Stimulated activated naive B cell treated with anti-CD40 and anti-IgM and Interleukin-4, amounts not matched to agents 10 μg/mL and 1 μg/mL and 100 μg/mL, for 72 hours (primary cell): ENCODE data around the gene JPH2.
"Not testable (repeated sequence)": the region's sequence is repeated elsewhere in the genome, so short reads cannot be mapped to it uniquely, and the experiment has no call there.

Experiments
- ATAC-seq, 2 donors: fragments of 150-1000 bp; cut with Tn5 transposase; replicated peaks; 2 replicates each; pipeline ENCODE4 v1.10.0; 2021; ENCODE audit warnings: moderate library complexity in 1 of 2
- DNase-seq: peaks from one replicate; pipeline ENCODE4 v3.0.0; 2021
- H3K27ac Mint-ChIP-seq: one replicate; pipeline ENCODE4 v1.8.0; 2022; ENCODE audit warnings: mild to moderate bottlenecking, mixed read lengths
- H3K27me3 Mint-ChIP-seq, 2 donors: one replicate each; pipeline ENCODE4 v1.8.0; 2022; ENCODE audit warnings: mixed read lengths in 2 of 2
- H3K36me3 Mint-ChIP-seq, 2 donors: one replicate each; pipeline ENCODE4 v1.8.0; 2022; ENCODE audit warnings: mixed read lengths in 2 of 2, mild to moderate bottlenecking in 1 of 2
- H3K4me1 Mint-ChIP-seq, 2 donors: one replicate each; pipeline ENCODE4 v1.8.0; 2022; ENCODE audit warnings: mixed read lengths in 2 of 2, mild to moderate bottlenecking in 1 of 2
- H3K4me3 Mint-ChIP-seq, 2 donors: one replicate each; pipeline ENCODE4 v1.8.0; 2022; ENCODE audit warnings: mild to moderate bottlenecking in 2 of 2, mixed read lengths in 2 of 2, moderate library complexity in 1 of 2
- H3K9me3 Mint-ChIP-seq, 2 donors: one replicate each; pipeline ENCODE4 v1.8.0; 2022; ENCODE audit warnings: mixed read lengths in 2 of 2, mild to moderate bottlenecking in 1 of 2

JPH2 gene

GRCh38 chr20:44142413-44142812, 44.6 kb downstream of the JPH2 start:
- ATAC-seq (no peak), DNase-seq (no peak)
- Mint-ChIP-seq H3K27me3 (peaks cover 37 to 55% of the 10 kb centered on the region in 2 donors), H3K27ac (no peak overlapping the region), H3K36me3 (no peaks in the 10 kb centered on the region), H3K4me1 (no peaks in the 10 kb centered on the region), H3K4me3 (no peak overlapping the region), H3K9me3 (no peaks in the 10 kb centered on the region)

- Mint-ChIP-seq H3K27ac (no peak overlapping the region), H3K27me3 (peaks cover 37 to 56% of the 10 kb centered on the region in 2 donors), H3K4me3 (no peak overlapping the region), H3K36me3 (no peaks in the 10 kb centered on the region), H3K9me3 (no peaks in the 10 kb centered on the region), H3K4me1 (no peaks in the 10 kb centered on the region)
- ATAC-seq (no peak), DNase-seq (no peak)
These were observed 45.1 kb downstream of the JPH2 start for GRCh38 chr20:44141873-44142272.

- DNase-seq (no peak), ATAC-seq (no peak)
- Mint-ChIP-seq H3K36me3 (no peaks in the 10 kb centered on the region), H3K4me3 (no peak overlapping the region), H3K4me1 (peaks cover 8 to 11% of the 10 kb centered on the region in 2 donors), H3K27me3 (peaks cover 42 to 50% of the 10 kb centered on the region in 2 donors), H3K9me3 (no peaks in the 10 kb centered on the region), H3K27ac (no peak overlapping the region)
These were observed 48.1 kb downstream of the JPH2 start for GRCh38 chr20:44138867-44139266.

GRCh38 chr20:44137266-44137801, 49.7 kb downstream of the JPH2 start:
- DNase-seq (no peak), ATAC-seq (no peak)
- Mint-ChIP-seq H3K4me3 (no peak overlapping the region), H3K36me3 (peaks cover 0 to 1% of the 10 kb centered on the region in 2 donors), H3K9me3 (no peaks in the 10 kb centered on the region), H3K27ac (no peak overlapping the region), H3K4me1 (peaks cover 8 to 11% of the 10 kb centered on the region in 2 donors), H3K27me3 (peaks cover 33 to 38% of the 10 kb centered on the region in 2 donors)

- H3K27me3 Mint-ChIP-seq: peaks cover 32 to 37% of the 10 kb centered on the region in 2 donors
- H3K9me3 Mint-ChIP-seq: peaks cover 0 to 1% of the 10 kb centered on the region in 2 donors
- no peak overlapping the region for H3K4me3 Mint-ChIP-seq
- peaks cover 0 to 1% of the 10 kb centered on the region in 2 donors for H3K36me3 Mint-ChIP-seq
- ATAC-seq: no peak
- no peak for DNase-seq
- no peak overlapping the region for H3K27ac Mint-ChIP-seq
- peaks cover 8 to 11% of the 10 kb centered on the region in 2 donors for H3K4me1 Mint-ChIP-seq
These were observed 50.3 kb downstream of the JPH2 start for GRCh38 chr20:44136579-44137265.

- peaks cover 0 to 1% of the 10 kb centered on the region in 2 donors for H3K9me3 Mint-ChIP-seq
- H3K36me3 Mint-ChIP-seq: peaks cover 0 to 1% of the 10 kb centered on the region in 2 donors
- no peak for DNase-seq
- H3K27me3 Mint-ChIP-seq: peaks cover 29 to 30% of the 10 kb centered on the region in 2 donors
- H3K4me1 Mint-ChIP-seq: peaks cover 8 to 11% of the 10 kb centered on the region in 2 donors
- peak; percentile 45 to 52 for ATAC-seq
- H3K4me3 Mint-ChIP-seq: no peak overlapping the region
- H3K27ac Mint-ChIP-seq: no peak overlapping the region
These were observed 51.4 kb downstream of the JPH2 start for GRCh38 chr20:44135417-44136204.

- no peak overlapping the region for H3K4me3 Mint-ChIP-seq
- H3K4me1 Mint-ChIP-seq: peaks cover 8 to 11% of the 10 kb centered on the region in 2 donors
- DNase-seq (peak; percentile 12), ATAC-seq (peak; percentile 94 to 96)
- no peak overlapping the region for H3K27ac Mint-ChIP-seq
- peaks cover 26 to 27% of the 10 kb centered on the region in 2 donors for H3K27me3 Mint-ChIP-seq
- H3K36me3 Mint-ChIP-seq: peaks cover 0 to 1% of the 10 kb centered on the region in 2 donors
- peaks cover 0 to 1% of the 10 kb centered on the region in 2 donors for H3K9me3 Mint-ChIP-seq
These were observed 52.0 kb downstream of the JPH2 start for GRCh38 chr20:44135012-44135412.

GRCh38 chr20:44133424-44133823, 53.6 kb downstream of the JPH2 start:
- peaks cover 8 to 11% of the 10 kb centered on the region in 2 donors for H3K4me1 Mint-ChIP-seq
- no peak overlapping the region for H3K4me3 Mint-ChIP-seq
- H3K36me3 Mint-ChIP-seq: peaks cover 0 to 1% of the 10 kb centered on the region in 2 donors
- DNase-seq: no peak
- H3K27me3 Mint-ChIP-seq: peaks cover 13 to 23% of the 10 kb centered on the region in 2 donors
- peaks cover 0 to 1% of the 10 kb centered on the region in 2 donors for H3K9me3 Mint-ChIP-seq
- no peak overlapping the region for H3K27ac Mint-ChIP-seq
- no peak for ATAC-seq

GRCh38 chr20:44131704-44132103, 55.3 kb downstream of the JPH2 start:
- H3K4me3 Mint-ChIP-seq: no peak overlapping the region
- ATAC-seq (no peak), DNase-seq (no peak)
- peaks cover 0 to 1% of the 10 kb centered on the region in 2 donors for H3K9me3 Mint-ChIP-seq
- H3K4me1 Mint-ChIP-seq: peaks cover 8 to 11% of the 10 kb centered on the region in 2 donors
- H3K36me3 Mint-ChIP-seq: peaks cover 0 to 1% of the 10 kb centered on the region in 2 donors
- peaks cover 0 to 24% of the 10 kb centered on the region in 2 donors for H3K27me3 Mint-ChIP-seq
- no peak overlapping the region for H3K27ac Mint-ChIP-seq

GRCh38 chr20:44129911-44130718, 56.9 kb downstream of the JPH2 start:
- Mint-ChIP-seq H3K36me3 (peaks cover 0 to 1% of the 10 kb centered on the region in 2 donors), H3K9me3 (peaks cover 0 to 1% of the 10 kb centered on the region in 2 donors), H3K27ac (no peak overlapping the region), H3K27me3 (peaks cover 0 to 20% of the 10 kb centered on the region in 2 donors), H3K4me3 (no peak overlapping the region), H3K4me1 (peaks cover 2 to 4% of the 10 kb centered on the region in 2 donors)
- no peak for DNase-seq
- ATAC-seq: no peak

GRCh38 chr20:44129300-44129699, 57.7 kb downstream of the JPH2 start:
- not testable (repeated sequence) for DNase-seq, H3K36me3 Mint-ChIP-seq, H3K9me3 Mint-ChIP-seq, H3K4me1 Mint-ChIP-seq, H3K27ac Mint-ChIP-seq, ATAC-seq, H3K4me3 Mint-ChIP-seq
- peaks cover 0 to 21% of the 10 kb centered on the region in 2 donors for H3K27me3 Mint-ChIP-seq

GRCh38 chr20:44126445-44126844, 60.5 kb downstream of the JPH2 start:
- Mint-ChIP-seq H3K36me3 (no peaks in the 10 kb centered on the region), H3K27ac (no peak overlapping the region), H3K4me1 (no peaks in the 10 kb centered on the region), H3K27me3 (peaks cover 24 to 33% of the 10 kb centered on the region in 2 donors), H3K9me3 (no peaks in the 10 kb centered on the region), H3K4me3 (no peak overlapping the region)
- DNase-seq (no peak), ATAC-seq (no peak)

- no peak overlapping the region for H3K4me3 Mint-ChIP-seq
- DNase-seq (no peak), ATAC-seq (no peak)
- H3K27ac Mint-ChIP-seq: no peak overlapping the region
- no peaks in the 10 kb centered on the region for H3K9me3 Mint-ChIP-seq
- no peaks in the 10 kb centered on the region for H3K4me1 Mint-ChIP-seq
- H3K36me3 Mint-ChIP-seq: no peaks in the 10 kb centered on the region
- H3K27me3 Mint-ChIP-seq: peaks cover 30 to 31% of the 10 kb centered on the region in 2 donors
These were observed 61.5 kb downstream of the JPH2 start for GRCh38 chr20:44125332-44126127.
